SK-N-MC (cell line): ENCODE data around the gene LAMA3.

Experiments used
- DNase-seq: peaks from one replicate; pipeline ENCODE4 v3.0.0-alpha.2; 2011; ENCODE audit warnings: low read depth, low spot score
- H3K27ac ChIP-seq: fragments of 200-600 bp; sonication (generic); 2 replicates; pipeline ENCODE4 v1.5.1; 2016; ENCODE audit warnings: mixed run types
- H3K36me3 ChIP-seq: fragments of 200-600 bp; sonication (generic); 2 replicates; pipeline ENCODE4 v1.6.1; 2017; ENCODE audit warnings: antibody characterized with exemption, low read length, mixed read lengths; ENCODE audit not compliant: insufficient read depth
- H3K4me3 ChIP-seq: fragments of 200-600 bp; sonication (generic); 2 replicates; pipeline ENCODE4 v1.5.1; 2016
- H3K9ac ChIP-seq: fragments of 200-600 bp; sonication (generic); 2 replicates; pipeline ENCODE4 v1.8.0; 2017; ENCODE audit warnings: mixed run types, mixed read lengths; ENCODE audit not compliant: insufficient read length
- H3K9me3 ChIP-seq: fragments of 200-600 bp; sonication (generic); 2 replicates; pipeline ENCODE4 v1.6.1; 2017; ENCODE audit warnings: low read depth, mild to moderate bottlenecking, antibody characterized with exemption, low read length, moderate library complexity, mixed read lengths
- EZH2 ChIP-seq: fragments of 200-600 bp; sonication (generic); IDR thresholded peaks from one replicate; pipeline ENCODE4 v1.6.1; 2017; ENCODE audit warnings: antibody characterized with exemption
- FOXP2 ChIP-seq: optimal IDR thresholded peaks from 2 replicates; pipeline ENCODE3; 2011; ENCODE audit warnings: mild to moderate bottlenecking, moderate library complexity; ENCODE audit not compliant: insufficient read depth; ENCODE audit errors: extremely low read length, control extremely low read depth
- POLR2AphosphoS5 ChIP-seq: IDR thresholded peaks from 2 replicates; pipeline ENCODE4 v1.6.1; 2012; ENCODE audit warnings: mild to moderate bottlenecking, low read depth, low read length, borderline replicate concordance

Gene LAMA3

DNA sequence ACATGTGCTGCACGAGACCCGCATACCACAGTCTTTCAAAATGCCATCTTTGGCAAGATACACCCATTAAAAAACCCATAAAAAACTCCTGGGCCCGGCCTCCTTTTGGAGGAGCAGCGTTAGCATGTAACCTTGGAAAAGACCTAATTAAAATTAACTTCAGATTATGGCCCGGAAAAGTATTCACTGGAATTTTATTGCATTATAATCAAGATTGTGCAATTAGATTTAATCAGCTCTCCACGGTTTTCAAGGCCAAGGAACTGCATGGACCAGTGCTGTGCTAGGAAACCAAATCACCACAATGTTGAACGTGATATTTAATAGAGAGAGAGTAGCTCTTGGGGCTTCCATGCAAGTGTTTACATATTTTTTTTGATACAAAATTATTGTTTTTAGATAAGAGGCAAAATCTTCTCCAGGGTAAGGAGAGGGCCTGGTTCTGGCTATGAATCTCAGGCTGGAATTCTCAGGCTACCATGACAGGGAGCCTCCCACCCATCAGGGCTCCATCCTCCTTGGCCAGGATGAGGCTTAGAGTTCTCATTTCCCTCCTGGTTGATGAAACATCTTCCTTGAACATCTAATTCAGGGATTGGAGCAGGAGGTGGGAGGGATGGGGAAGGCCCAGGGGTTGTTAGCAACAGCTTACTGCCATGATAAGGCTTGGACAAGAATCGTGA, 243.3 kb downstream of the LAMA3 start:
- DNase-seq, result peak; percentile 8
- Histone ChIP-seq H3K4me3 (no peak overlapping the region), H3K36me3 (no peaks in the 10 kb centered on the region), H3K9ac (no peak overlapping the region), H3K27ac (no peak overlapping the region), H3K9me3 (no peaks in the 10 kb centered on the region)
- TF ChIP-seq FOXP2 (no peak), POLR2AphosphoS5 (no peak), EZH2 (no peak)

DNA sequence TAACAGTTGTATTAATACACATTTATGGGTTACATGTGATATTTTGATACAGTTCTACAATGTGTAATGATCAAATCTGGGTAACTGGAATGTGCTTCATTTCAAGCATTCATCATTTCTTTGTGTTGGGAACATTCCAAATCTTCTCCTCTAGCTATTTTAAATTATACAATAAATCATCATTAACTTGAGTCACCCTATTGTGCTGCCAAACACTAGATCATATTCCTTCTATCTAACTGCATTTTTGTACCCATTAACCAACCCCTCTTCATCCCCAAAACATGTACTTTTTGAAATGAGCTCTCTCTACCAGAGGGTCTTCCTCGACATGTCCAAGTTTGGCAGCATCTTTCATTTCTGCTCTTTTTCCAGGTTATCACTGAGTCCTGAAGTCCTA, 244.2 kb downstream of the LAMA3 start:
- DNase-seq, result no peak
- Histone ChIP-seq H3K36me3 (no peaks in the 10 kb centered on the region), H3K9me3 (no peaks in the 10 kb centered on the region), H3K27ac (no peak overlapping the region), H3K9ac (no peak overlapping the region), H3K4me3 (no peak overlapping the region)
- TF ChIP-seq FOXP2, result no peak
- no peak for TF ChIP-seq EZH2
- TF ChIP-seq POLR2AphosphoS5, result no peak

DNA sequence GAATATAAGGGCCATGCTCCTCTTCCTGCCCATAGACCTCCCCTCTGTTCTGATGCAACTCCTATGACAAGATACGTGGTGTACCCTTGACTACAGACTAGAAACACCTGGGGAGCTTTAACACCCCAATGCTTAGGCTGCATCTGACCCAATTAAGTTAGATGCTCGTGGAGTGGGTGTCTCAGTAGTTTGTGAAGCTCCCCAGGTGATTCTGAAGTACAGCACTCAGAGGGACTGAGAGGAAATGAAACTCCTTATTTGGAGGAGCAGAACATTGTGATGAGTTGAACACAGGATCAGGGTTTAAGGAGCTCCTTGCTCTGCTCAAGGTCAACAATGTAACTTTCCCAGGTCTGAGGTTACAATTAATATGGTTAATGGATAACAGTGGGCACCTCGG, 245.0 kb downstream of the LAMA3 start:
- Histone ChIP-seq H3K9me3 (no peaks in the 10 kb centered on the region), H3K4me3 (no peak overlapping the region), H3K36me3 (no peaks in the 10 kb centered on the region), H3K27ac (no peak overlapping the region), H3K9ac (no peak overlapping the region)
- DNase-seq, result no peak
- no peak for TF ChIP-seq FOXP2
- TF ChIP-seq POLR2AphosphoS5, result no peak
- no peak for TF ChIP-seq EZH2

DNA sequence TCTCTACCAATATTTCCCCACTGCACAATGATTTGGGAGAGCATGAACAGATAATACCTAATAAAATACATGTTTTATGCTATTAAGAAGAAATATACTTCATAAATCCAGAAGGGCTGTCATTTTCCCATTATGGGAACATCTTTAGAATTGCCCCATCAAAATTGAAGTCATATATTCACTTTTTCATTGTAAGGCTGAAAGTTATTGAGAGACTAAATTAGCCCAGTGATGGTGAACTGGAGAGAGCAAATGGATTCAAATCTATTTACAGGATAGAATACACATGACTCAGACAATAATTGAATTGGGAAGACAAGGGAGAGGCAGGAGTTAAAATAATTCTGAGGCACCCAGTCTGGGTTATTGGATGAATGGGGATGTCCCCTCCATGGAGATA, 245.6 kb downstream of the LAMA3 start:
- Histone ChIP-seq H3K27ac (no peak overlapping the region), H3K9ac (no peak overlapping the region), H3K4me3 (no peak overlapping the region), H3K36me3 (no peaks in the 10 kb centered on the region), H3K9me3 (no peaks in the 10 kb centered on the region)
- TF ChIP-seq EZH2 (no peak), POLR2AphosphoS5 (no peak), FOXP2 (no peak)
- DNase-seq, result no peak

DNA sequence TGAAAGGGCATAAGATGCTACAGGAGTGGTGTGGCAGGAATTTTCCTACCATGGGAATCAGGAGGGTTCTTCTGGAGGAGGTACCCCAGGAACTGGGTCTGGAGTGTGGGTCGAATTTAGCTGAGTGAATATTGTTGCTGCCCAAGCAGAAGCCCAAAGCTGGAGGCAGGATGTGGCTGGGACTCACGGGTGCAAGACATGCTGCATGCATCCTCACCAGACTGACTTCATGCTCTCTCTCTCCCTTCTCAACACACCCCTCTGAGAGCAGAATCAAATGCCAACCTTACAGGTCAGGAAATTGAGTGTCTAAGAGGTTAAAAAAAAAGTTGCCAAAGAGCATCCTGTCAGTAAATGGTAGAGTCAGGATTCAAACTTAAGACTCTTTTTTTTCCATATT, 246.6 kb downstream of the LAMA3 start:
- Histone ChIP-seq H3K4me3 (no peak overlapping the region), H3K36me3 (no peaks in the 10 kb centered on the region), H3K9ac (no peak overlapping the region), H3K27ac (no peak overlapping the region), H3K9me3 (no peaks in the 10 kb centered on the region)
- no peak for DNase-seq
- TF ChIP-seq FOXP2, result no peak

DNA sequence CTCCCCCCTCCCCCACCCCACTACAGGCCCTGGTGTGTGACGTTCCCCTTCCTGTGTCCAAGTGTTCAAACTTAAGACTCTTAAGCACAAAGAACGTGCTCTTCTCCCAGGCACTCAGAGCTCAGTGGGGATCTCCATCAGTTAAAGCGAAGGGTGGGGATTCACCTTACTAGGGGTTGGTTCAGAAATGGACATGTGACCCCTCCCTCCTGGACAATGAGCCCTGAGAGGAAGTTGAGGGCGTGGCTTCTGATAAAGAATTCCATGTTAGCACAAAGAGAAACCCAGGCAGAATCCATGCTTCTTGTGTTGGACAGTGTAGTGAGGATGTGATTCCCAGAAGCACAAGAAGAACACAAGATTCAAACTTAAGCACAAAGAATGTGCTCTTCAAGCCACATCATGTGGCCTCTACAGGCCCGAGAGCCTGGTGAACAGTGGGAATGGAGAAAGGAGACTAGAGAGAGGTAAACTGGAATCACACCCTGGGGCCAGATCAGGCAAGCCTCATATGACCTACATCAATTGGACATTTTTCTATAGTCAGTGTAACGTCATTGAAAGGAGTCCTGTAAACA, 247.2 kb downstream of the LAMA3 start:
- H3K9ac ChIP-seq, result no peak overlapping the region
- no peak for DNase-seq
- TF ChIP-seq EZH2, result no peak
- TF ChIP-seq FOXP2, result no peak
- TF ChIP-seq POLR2AphosphoS5, result no peak
- H3K36me3 ChIP-seq, result no peaks in the 10 kb centered on the region
- no peak overlapping the region for H3K27ac ChIP-seq
- H3K4me3 ChIP-seq, result no peak overlapping the region
- no peaks in the 10 kb centered on the region for H3K9me3 ChIP-seq

DNA sequence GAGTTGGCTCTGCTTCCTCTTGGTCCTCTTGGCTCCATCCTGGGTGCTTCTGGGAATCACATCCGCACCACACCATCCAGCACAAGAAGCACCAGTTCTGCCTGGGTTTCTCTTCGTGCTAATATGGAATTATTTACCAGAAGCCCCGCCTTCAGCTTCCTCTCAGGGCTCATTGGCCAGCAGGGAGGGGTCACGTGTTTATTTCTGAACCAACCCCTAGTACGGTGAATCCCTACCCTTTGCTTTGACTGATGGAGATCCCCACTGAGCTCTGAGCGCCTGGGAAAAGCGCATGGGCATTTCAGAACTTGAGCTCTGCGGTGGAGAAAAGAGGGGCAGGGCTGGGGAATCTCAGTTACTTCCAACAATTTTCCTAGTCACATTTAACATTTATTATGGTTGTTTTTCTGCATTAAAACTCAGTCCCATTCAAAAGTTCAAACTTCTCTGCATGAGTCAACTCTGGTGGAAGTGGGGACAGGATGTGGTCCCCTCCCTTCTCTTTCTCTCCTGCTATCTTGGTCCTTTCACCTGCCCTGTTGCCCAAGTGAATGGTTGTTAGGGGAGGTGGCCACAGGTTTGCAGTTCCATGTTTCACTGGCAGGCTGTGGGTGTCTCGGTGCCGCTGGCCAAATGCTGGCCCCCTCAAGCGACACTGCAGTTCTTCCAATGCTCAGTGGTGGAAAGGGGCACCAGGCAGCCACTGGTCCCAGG, 248.9 kb downstream of the LAMA3 start:
- no peaks in the 10 kb centered on the region for H3K9me3 ChIP-seq
- no peak overlapping the region for H3K9ac ChIP-seq
- H3K4me3 ChIP-seq, result no peak overlapping the region
- no peak overlapping the region for H3K27ac ChIP-seq
- no peak for DNase-seq
- H3K36me3 ChIP-seq, result no peaks in the 10 kb centered on the region
- TF ChIP-seq POLR2AphosphoS5 (no peak), EZH2 (no peak), FOXP2 (no peak)

DNA sequence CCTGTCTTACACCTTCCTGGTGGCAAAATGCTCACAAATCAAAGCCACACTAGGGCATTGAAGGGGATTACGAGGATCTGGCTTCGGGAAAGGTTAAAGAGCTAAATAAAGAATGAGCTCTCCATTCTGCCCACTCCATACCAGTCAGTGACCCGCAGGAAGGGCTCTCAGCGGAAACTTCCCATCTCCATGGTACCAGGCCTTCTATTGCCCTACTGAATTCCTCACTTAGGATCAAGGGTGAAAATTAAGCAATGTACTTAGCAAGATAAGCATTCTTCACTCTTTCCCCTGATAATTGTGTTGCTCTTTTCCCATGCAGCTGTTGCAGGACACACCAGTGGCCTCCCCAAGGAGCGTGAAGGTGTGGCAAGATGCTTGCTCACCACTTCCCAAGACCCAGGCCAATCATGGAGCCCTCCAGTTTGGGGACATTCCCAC, 249.7 kb downstream of the LAMA3 start:
- H3K9ac ChIP-seq, result no peak overlapping the region
- DNase-seq, result no peak
- H3K9me3 ChIP-seq, result no peaks in the 10 kb centered on the region
- no peak overlapping the region for H3K27ac ChIP-seq
- no peaks in the 10 kb centered on the region for H3K36me3 ChIP-seq
- no peak overlapping the region for H3K4me3 ChIP-seq
- TF ChIP-seq FOXP2 (no peak), EZH2 (no peak), POLR2AphosphoS5 (no peak)
